H1 (cell line): ENCODE measurements around the gene GEMIN7. TPM values are rescaled to one million over a fixed set of nuclear protein-coding genes. Genes with fewer than 3 reads are reported as not detected.

Experiments
- CTCF ChIA-PET: fragments of 300-600 bp; sonication (Branson Sonifier 250); formaldehyde crosslinking; loops from one replicate; lab custom pipeline; 2021; ENCODE audit not compliant: partially characterized antibody; lab: Charles Lee
- POLR2A ChIA-PET: fragments of 300-600 bp; sonication (Branson Sonifier 250); formaldehyde crosslinking; loops from one replicate; lab custom pipeline; 2021; ENCODE audit warnings: inconsistent platforms; ENCODE audit not compliant: partially characterized antibody; lab: Charles Lee
- DNase-seq, 2 experiments: peaks; one replicate each; pipeline versions ENCODE4 v3.0.0 to v3.0.0-alpha.2; 2010 to 2022; ENCODE audit warnings: low spot score in 2 of 2, low read depth in 1 of 2, mixed read lengths in 1 of 2
- FAIRE-seq: peaks from 2 replicates; lab custom pipeline; 2011; peaks lifted over from hg19 to GRCh38; lab: Jason Lieb, UNC
- H2AFZ ChIP-seq: 2 replicates; pipeline ENCODE4 v1.8.1; 2012; ENCODE audit warnings: low read length, inconsistent platforms
- H2AK5ac ChIP-seq: 2 replicates; pipeline ENCODE4 v1.6.1; 2013; ENCODE audit warnings: low read depth, low read length
- H2BK120ac ChIP-seq: replicated peaks from 2 replicates; pipeline ENCODE3; 2013; ENCODE audit warnings: low read depth, low read length, inconsistent platforms
- H2BK12ac ChIP-seq: 2 replicates; pipeline ENCODE4 v1.6.1; 2013; ENCODE audit warnings: low read depth, low read length
- H2BK15ac ChIP-seq: 2 replicates; pipeline ENCODE4 v1.6.1; 2013; ENCODE audit warnings: low read length
- H2BK20ac ChIP-seq: 2 replicates; pipeline ENCODE4 v1.6.1; 2013; ENCODE audit warnings: low read length
- H2BK5ac ChIP-seq: 2 replicates; pipeline ENCODE4 v1.6.1; 2013; ENCODE audit warnings: low read depth, low read length
- H3K14ac ChIP-seq: 2 replicates; pipeline ENCODE4 v1.6.1; 2013; ENCODE audit warnings: inconsistent platforms; ENCODE audit not compliant: insufficient read length
- H3K18ac ChIP-seq: 2 replicates; pipeline ENCODE4 v1.6.1; 2013; ENCODE audit warnings: low read length; ENCODE audit errors: extremely low read depth
- H3K23ac ChIP-seq: 2 replicates; pipeline ENCODE4 v1.6.1; 2013; ENCODE audit warnings: inconsistent platforms; ENCODE audit not compliant: insufficient read length
- H3K23me2 ChIP-seq: 2 replicates; pipeline ENCODE4 v1.6.1; 2013; ENCODE audit warnings: low read depth, low read length
- H3K27ac ChIP-seq: 2 replicates; pipeline ENCODE4 v1.6.1; 2011; ENCODE audit warnings: low read depth, low read length, inconsistent platforms
- H3K27me3 ChIP-seq, 4 experiments: replicated peaks in 1 of 4; 1 replicate in 1 of 4; 2 replicates in 3 of 4; pipeline versions ENCODE4 v1.6.1 to v1.8.1; 2011 to 2013; ENCODE audit warnings: low read length in 3 of 4, mild to moderate bottlenecking in 3 of 4, inconsistent platforms in 2 of 4, mixed read lengths in 2 of 4, moderate library complexity in 1 of 4; ENCODE audit not compliant: control insufficient read depth in 3 of 4, insufficient read depth in 3 of 4; ENCODE audit errors: extremely low read depth in 1 of 4
- H3K36me3 ChIP-seq, 4 experiments: 2 replicates each; pipeline versions ENCODE4 v1.6.1 to v1.8.1; 2011 to 2013; ENCODE audit warnings: mild to moderate bottlenecking in 4 of 4, low read length in 3 of 4, moderate library complexity in 2 of 4, control low read depth in 1 of 4, inconsistent platforms in 1 of 4; ENCODE audit not compliant: insufficient read depth in 4 of 4, control insufficient read depth in 2 of 4
- H3K4ac ChIP-seq: replicated peaks from 2 replicates; pipeline ENCODE3; 2013; ENCODE audit warnings: low read length, low read depth, mixed read lengths, inconsistent platforms; ENCODE audit not compliant: insufficient read length
- H3K4me1 ChIP-seq, 4 experiments: replicated peaks in 1 of 4; 1 replicate in 1 of 4; 2 replicates in 3 of 4; pipeline versions ENCODE4 v1.6.1 to v1.8.1; 2011 to 2013; ENCODE audit warnings: low read length in 3 of 4, inconsistent platforms in 2 of 4, mixed read lengths in 1 of 4; ENCODE audit not compliant: insufficient read depth in 4 of 4, control insufficient read depth in 3 of 4
- H3K4me2 ChIP-seq, 2 experiments: 2 replicates each; pipeline versions ENCODE4 v1.6.1 to v1.8.1; 2011 to 2013; ENCODE audit warnings: low read depth in 2 of 2, low read length in 2 of 2, control low read depth in 1 of 2, inconsistent platforms in 1 of 2, mild to moderate bottlenecking in 1 of 2; ENCODE audit not compliant: insufficient read depth in 1 of 2
- H3K4me3 ChIP-seq, 4 experiments: fragments of 200-600, 300-600 bp in 1 of 4; sonication (generic), shearing (Covaris generic), sonication (Bioruptor Twin) in 1 of 4; 2 replicates each; pipeline versions ENCODE4 v1.5.1 to v1.8.1; 2011 to 2016; ENCODE audit warnings: low read length in 4 of 4, low read depth in 3 of 4, control low read depth in 2 of 4, inconsistent platforms in 2 of 4, mild to moderate bottlenecking in 2 of 4, mixed read lengths in 1 of 4, moderate library complexity in 1 of 4; ENCODE audit not compliant: insufficient read depth in 2 of 4; ENCODE audit errors: extremely low read depth in 1 of 4
- H3K56ac ChIP-seq: replicated peaks from 2 replicates; pipeline ENCODE3; 2013; ENCODE audit warnings: low read depth, mild to moderate bottlenecking, mixed read lengths, low read length, inconsistent platforms; ENCODE audit not compliant: insufficient read length
- H3K79me1 ChIP-seq: 2 replicates; pipeline ENCODE4 v1.6.1; 2013; ENCODE audit warnings: low read depth, low read length, control low read depth
- H3K79me2 ChIP-seq, 2 experiments: 2 replicates each; pipeline versions ENCODE4 v1.6.1 to v1.8.1; 2012 to 2013; ENCODE audit warnings: low read length in 2 of 2, mild to moderate bottlenecking in 2 of 2, inconsistent platforms in 1 of 2; ENCODE audit not compliant: insufficient read depth in 2 of 2, control insufficient read depth in 1 of 2
- H3K9ac ChIP-seq, 4 experiments: replicated peaks in 1 of 4; 1 replicate in 1 of 4; 2 replicates in 3 of 4; pipeline versions ENCODE4 v1.6.1 to v1.8.1; 2011 to 2013; ENCODE audit warnings: low read depth in 3 of 4, low read length in 3 of 4, control low read depth in 2 of 4, mild to moderate bottlenecking in 2 of 4, moderate library complexity in 2 of 4, inconsistent platforms in 1 of 4; ENCODE audit errors: extremely low read depth in 1 of 4
- H3K9me3 ChIP-seq, 2 experiments: 2 replicates each; pipeline versions ENCODE4 v1.6.1 to v1.8.1; 2012 to 2013; ENCODE audit warnings: mild to moderate bottlenecking in 2 of 2, moderate library complexity in 2 of 2, control low read depth in 1 of 2, inconsistent platforms in 1 of 2, low read depth in 1 of 2, low read length in 1 of 2, mixed read lengths in 1 of 2; ENCODE audit not compliant: insufficient read depth in 2 of 2
- H4K20me1 ChIP-seq, 2 experiments: replicated peaks in 1 of 2; 2 replicates each; pipeline versions ENCODE3 to v1.8.1; 2011 to 2013; ENCODE audit warnings: inconsistent platforms in 2 of 2, low read length in 2 of 2, mild to moderate bottlenecking in 1 of 2; ENCODE audit not compliant: insufficient read depth in 2 of 2, control insufficient read depth in 1 of 2
- H4K5ac ChIP-seq: 2 replicates; pipeline ENCODE4 v1.6.1; 2013; ENCODE audit warnings: low read length, low read depth, mixed read lengths, inconsistent platforms; ENCODE audit not compliant: insufficient read length
- H4K8ac ChIP-seq: 2 replicates; pipeline ENCODE4 v1.8.0; 2013; ENCODE audit warnings: mild to moderate bottlenecking, moderate library complexity, low read length, inconsistent platforms; ENCODE audit not compliant: insufficient read depth; ENCODE audit errors: extremely low read depth
- H4K91ac ChIP-seq: replicated peaks from 2 replicates; pipeline ENCODE3; 2013; ENCODE audit warnings: low read length, mixed read lengths, inconsistent platforms; ENCODE audit not compliant: insufficient read length
- BCL11A ChIP-seq, 2 experiments: IDR thresholded peaks; one replicate each; pipeline ENCODE4 v1.6.1; 2011; ENCODE audit warnings: low read depth in 2 of 2, low read length in 2 of 2, mild to moderate bottlenecking in 2 of 2
- CEBPB ChIP-seq: IDR thresholded peaks from 2 replicates; pipeline ENCODE4 v1.6.1; 2012; ENCODE audit warnings: low read depth, low read length
- POLR2AphosphoS5 ChIP-seq: IDR thresholded peaks from 2 replicates; pipeline ENCODE4 v1.6.1; 2011; ENCODE audit warnings: low read depth, low read length
- TAF1 ChIP-seq: IDR thresholded peaks from 2 replicates; pipeline ENCODE4 v1.6.1; 2011; ENCODE audit warnings: mild to moderate bottlenecking, low read depth, low read length
- WGBS, 2 experiments: shearing (Covaris generic) in 1 of 2; methylation state at CpG; one replicate each; pipeline versions ENCODE4 v1.1.6 to v1.1.7; 2013 to 2015; ENCODE audit warnings: low lambda C conversion rate in 2 of 2, mixed read lengths in 2 of 2, inconsistent platforms in 1 of 2, low coverage in 1 of 2, missing lambda C conversion rate in 1 of 2; ENCODE audit not compliant: insufficient replicate concordance in 2 of 2, insufficient coverage in 1 of 2, insufficient read length in 1 of 2; ENCODE audit errors: extremely low coverage in 1 of 2, missing lambda C conversion rate in 1 of 2; 5-methylcytosine and 5-hydroxymethylcytosine counted together
- polyA plus RNA-seq, 7 experiments: library from polyadenylated mRNA; depleted of rRNA in 3 of 7; stranded (reverse) in 5 of 7; unstranded in 2 of 7; fragments of >200 nt in 5 of 7; fragments of 200-250 nt in 2 of 7; gene quantifications; 1 replicate in 5 of 7; 2 replicates in 1 of 7; 4 replicates in 1 of 7; pipeline versions ENCODE4 v1.2.1 to v1.2.3, GENCODE V29; 2011 to 2013; ENCODE audit warnings: missing spikeins in 2 of 7, mixed read lengths in 2 of 7
- total RNA-seq: library from RNA; stranded (reverse); fragmentation: NEBNext Ultra II Directional; extraction: Animal tissue kit (Norgen Biotek cat#: 25700); gene quantifications from 2 replicates; pipeline ENCODE4 v1.2.1, GENCODE V29; 2021

GEMIN7 gene
- total and polyA plus RNA-seq, 2 of the 8 experiments (the other 6 are each of a cell fraction or from before 2014, with no cell fraction given) = 48.0 to 91.6 TPM

GRCh38 chr19:45066921-45067661 is 12.0 kb upstream of the GEMIN7 start:
- Histone ChIP-seq H3K4me1 (no peaks in the 10 kb centered on the region), H4K91ac (no peak overlapping the region), H3K9me3 (no peaks in the 10 kb centered on the region; a peak in 1 of 4 replicates), H3K23ac (no peak overlapping the region), H3K27me3 (no peaks in the 10 kb centered on the region), H3K79me1 (no peaks in the 10 kb centered on the region), H2BK20ac (no peak overlapping the region), H3K4ac (no peak overlapping the region), H3K79me2 (no peaks in the 10 kb centered on the region; a peak in 1 of 4 replicates), H3K4me2 (no peak overlapping the region), H2BK15ac (no peak overlapping the region), H4K8ac (no peak overlapping the region), H3K23me2 (no peaks in the 10 kb centered on the region), H3K27ac (no peak overlapping the region), H3K36me3 (peaks cover 5 to 56% (median 27%) of the 10 kb centered on the region in 4 experiments; a peak in 7 of 8 replicates), H3K9ac (no peak overlapping the region), H2BK12ac (no peak overlapping the region), H3K56ac (no peak overlapping the region), H3K4me3 (no peak overlapping the region), H3K14ac (no peak overlapping the region), H4K5ac (no peak overlapping the region), H4K20me1 (peaks cover 7% of the 10 kb centered on the region in 2 experiments), H3K18ac (no peak overlapping the region), H2BK5ac (peak overlapping the region; percentile 66), H2BK120ac (no peak overlapping the region), H2AFZ (no peak overlapping the region), H2AK5ac (no peak overlapping the region)
- POLR2A ChIA-PET = interaction anchor here (1.5 to 6.9 kb wide), 6 partner anchors 10 to 73 kb away, joined by 3 to 61 read pairs (median 5); partner anchors contain the start of genes CLASRP, GEMIN7 and ZNF296
- CTCF ChIA-PET = interaction anchor here (0.6 to 1.2 kb wide), 7 partner anchors 7 to 116 kb away, joined by 3 to 5 read pairs (median 3); partner anchors contain the start of gene CLASRP
- FAIRE-seq (no peak), DNase-seq (no peak)
- WGBS, 2 experiments = 92% methylated on average over 35 of the region's 38 CpGs; no CpG with 5 or more reads in 1 of the 2 experiments
- no peak for TF ChIP-seq TAF1
- no peak for TF ChIP-seq POLR2AphosphoS5
- TF ChIP-seq BCL11A (IDR thresholded peaks at IDR 0.05; ENCODE audit: low read depth in 2 of 2, low read length in 2 of 2) = no peak
- no peak for TF ChIP-seq CEBPB
